ENCODE results near the gene SLC25A42.

GRCh38 chr19:19140476-19140875, 76.7 kb downstream of the SLC25A42 start:
- no peak for TF ChIP-seq CTCF (IDR thresholded peaks at IDR 0.05)
- no peak for TF ChIP-seq POLR2A (IDR thresholded peaks at IDR 0.05)
